ENCODE data around the gene ANKS1B.
"Not testable (repeated sequence)": the region's sequence is repeated elsewhere in the genome, so short reads cannot be mapped to it uniquely, and the experiment has no call there.

- not testable (repeated sequence) for TF ChIP-seq CTCF, POLR2A, POLR2AphosphoS5, EP300 (IDR thresholded peaks at IDR 0.05)
These were observed 31.6 kb upstream of the ANKS1B start for GRCh38 chr12:100016304-100016703.
